ENCODE data around the gene NGLY1.

The NGLY1 gene

DNA sequence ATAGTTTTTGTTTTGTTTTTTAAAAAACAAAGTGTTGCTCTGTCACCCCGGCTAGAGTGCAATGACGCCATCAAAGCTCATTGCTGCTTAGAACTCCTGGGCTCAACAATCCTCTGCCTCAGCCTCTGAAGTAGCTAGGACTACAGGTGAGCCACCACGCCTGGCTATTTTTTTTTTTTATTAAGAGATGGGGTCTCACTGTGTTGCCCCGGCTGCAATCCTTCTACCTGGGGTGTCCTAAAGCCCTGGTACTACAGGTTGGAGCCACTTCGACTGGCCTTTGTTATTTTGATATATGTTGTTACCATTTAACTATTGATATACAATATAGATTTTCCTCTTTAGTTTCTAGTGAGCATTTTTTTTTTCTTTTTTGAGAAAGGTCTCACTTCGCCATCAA lies 2.6 kb downstream of the NGLY1 start:
- Histone ChIP-seq H3K4me2 (ENCODE audit: low read length) (no peak overlapping the region), H3K36me3 (ENCODE audit: control insufficient read depth in 1 of 2, insufficient read depth in 2 of 2, low read length in 2 of 2) (peaks cover 0 to 2% of the 10 kb centered on the region in 2 experiments), H3K23ac (ENCODE audit: low read length) (no peak overlapping the region), H3K4me3 (ENCODE audit: low read depth, low read length) (no peak overlapping the region), H2BK12ac (ENCODE audit: low read length) (no peak overlapping the region), H4K91ac (ENCODE audit: low read depth, low read length) (no peak overlapping the region), H4K12ac (ENCODE audit: low read depth, low read length) (no peak overlapping the region), H3K9me3 (ENCODE audit: insufficient read depth, low read depth, low read length) (no peaks in the 10 kb centered on the region), H4K8ac (ENCODE audit: low read depth, low read length) (no peak overlapping the region), H3K18ac (ENCODE audit: low read length) (no peak overlapping the region), H3K27me3 (ENCODE audit: insufficient read depth, low read length) (no peaks in the 10 kb centered on the region), H3K14ac (ENCODE audit: low read length) (no peak overlapping the region), H2AK5ac (ENCODE audit: low read length) (no peak overlapping the region), H2AFZ (ENCODE audit: insufficient read depth, low read length, poor library complexity) (no peak overlapping the region), H3K79me1 (ENCODE audit: low read length) (peaks cover 9% of the 10 kb centered on the region), H3K27ac (ENCODE audit: low read depth, low read length) (no peak overlapping the region), H3K79me2 (ENCODE audit: control insufficient read depth, insufficient read depth, low read length, poor library complexity) (peaks cover 6% of the 10 kb centered on the region), H3K4me1 (ENCODE audit: control insufficient read depth in 1 of 2, insufficient read depth in 2 of 2, low read length in 2 of 2) (peaks cover 2% of the 10 kb centered on the region in 2 experiments), H3K9ac (ENCODE audit: low read length) (no peak overlapping the region), H3K4ac (ENCODE audit: low read depth, low read length) (no peak overlapping the region), H2BK120ac (ENCODE audit: insufficient read depth, low read length, poor library complexity) (no peak overlapping the region), H2BK5ac (ENCODE audit: low read depth, low read length, poor library complexity) (no peak overlapping the region)
- WGBS (ENCODE audit: extremely low coverage, insufficient coverage, insufficient read length) = no CpG with 5 or more reads among the region's 6 CpGs
- DNase-seq = no peak

DNA sequence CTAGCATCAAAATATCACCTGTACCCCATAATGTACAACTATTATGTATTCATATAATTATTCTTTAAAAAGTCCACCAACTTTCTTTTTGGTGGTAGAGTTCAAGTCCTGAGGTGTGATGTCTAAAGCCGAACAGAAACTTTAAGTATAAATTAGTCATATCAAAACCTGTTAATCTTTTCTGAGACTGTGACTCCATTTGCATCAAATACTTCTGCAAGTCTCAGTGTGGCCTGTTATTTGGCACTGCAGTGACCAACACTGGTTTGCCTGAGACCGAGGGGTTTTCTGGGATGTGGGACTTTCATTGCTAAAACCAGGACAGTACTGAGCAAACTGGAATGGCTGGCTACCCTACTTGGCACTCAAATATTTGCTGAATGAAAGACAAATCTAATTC lies 7.3 kb downstream of the NGLY1 start:
- H3K4me2 ChIP-seq (ENCODE audit: low read length) = no peak overlapping the region
- H4K91ac ChIP-seq (ENCODE audit: low read depth, low read length) = no peak overlapping the region
- H3K9me3 ChIP-seq (ENCODE audit: insufficient read depth, low read depth, low read length) = no peaks in the 10 kb centered on the region
- peaks cover 0 to 6% of the 10 kb centered on the region in 2 experiments for H3K36me3 ChIP-seq (ENCODE audit: control insufficient read depth in 1 of 2, insufficient read depth in 2 of 2, low read length in 2 of 2)
- no peak overlapping the region for H3K23ac ChIP-seq (ENCODE audit: low read length)
- no peak overlapping the region for H3K4me3 ChIP-seq (ENCODE audit: low read depth, low read length)
- no peak overlapping the region for H3K27ac ChIP-seq (ENCODE audit: low read depth, low read length)
- no peak overlapping the region for H2BK12ac ChIP-seq (ENCODE audit: low read length)
- H3K79me2 ChIP-seq (ENCODE audit: control insufficient read depth, insufficient read depth, low read length, poor library complexity) = no peaks in the 10 kb centered on the region
- no peaks in the 10 kb centered on the region for H3K27me3 ChIP-seq (ENCODE audit: insufficient read depth, low read length)
- H2AK5ac ChIP-seq (ENCODE audit: low read length) = no peak overlapping the region
- no peak overlapping the region for H2BK120ac ChIP-seq (ENCODE audit: insufficient read depth, low read length, poor library complexity)
- H3K9ac ChIP-seq (ENCODE audit: low read length) = no peak overlapping the region
- no peak overlapping the region for H3K18ac ChIP-seq (ENCODE audit: low read length)
- H2AFZ ChIP-seq (ENCODE audit: insufficient read depth, low read length, poor library complexity) = no peak overlapping the region
- no peak overlapping the region for H2BK5ac ChIP-seq (ENCODE audit: low read depth, low read length, poor library complexity)
- no peak for DNase-seq
- H3K4me1 ChIP-seq (ENCODE audit: control insufficient read depth in 1 of 2, insufficient read depth in 2 of 2, low read length in 2 of 2) = peaks cover 8% of the 10 kb centered on the region in 2 experiments
- H3K79me1 ChIP-seq (ENCODE audit: low read length) = no peaks in the 10 kb centered on the region
- no CpG with 5 or more reads among the region's 2 CpGs for WGBS (ENCODE audit: extremely low coverage, insufficient coverage, insufficient read length)
- H4K8ac ChIP-seq (ENCODE audit: low read depth, low read length) = no peak overlapping the region
- H3K14ac ChIP-seq (ENCODE audit: low read length) = no peak overlapping the region
- no peak overlapping the region for H3K4ac ChIP-seq (ENCODE audit: low read depth, low read length)
- H4K12ac ChIP-seq (ENCODE audit: low read depth, low read length) = no peak overlapping the region

DNA sequence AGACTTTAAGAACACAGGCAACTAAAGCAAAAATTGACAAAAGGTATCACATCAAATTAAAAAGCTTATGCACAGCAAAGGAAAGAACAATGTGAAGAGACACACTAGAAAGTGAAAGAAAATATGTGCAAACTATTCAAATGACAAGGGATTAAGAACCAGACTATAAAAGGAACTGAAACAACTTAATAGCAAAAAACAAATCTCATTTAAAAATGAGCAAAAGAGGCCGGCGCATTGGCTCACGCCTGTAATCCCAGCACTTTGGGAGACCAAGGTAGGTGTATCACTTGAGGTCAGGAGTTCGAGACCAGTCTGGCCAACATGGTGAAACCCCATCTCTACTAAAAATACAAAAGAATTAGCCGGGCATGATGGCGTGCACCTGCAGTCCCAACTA lies 14.4 kb downstream of the NGLY1 start:
- H3K4me1 ChIP-seq (ENCODE audit: control insufficient read depth in 1 of 2, insufficient read depth in 2 of 2, low read length in 2 of 2) = no peaks in the 10 kb centered on the region
- no peak overlapping the region for H2BK120ac ChIP-seq (ENCODE audit: insufficient read depth, low read length, poor library complexity)
- H3K23ac ChIP-seq (ENCODE audit: low read length) = no peak overlapping the region
- H3K4ac ChIP-seq (ENCODE audit: low read depth, low read length) = no peak overlapping the region
- no peak overlapping the region for H3K4me2 ChIP-seq (ENCODE audit: low read length)
- no peak overlapping the region for H3K14ac ChIP-seq (ENCODE audit: low read length)
- no peak overlapping the region for H3K9ac ChIP-seq (ENCODE audit: low read length)
- no CpG with 5 or more reads among the region's 6 CpGs for WGBS (ENCODE audit: extremely low coverage, insufficient coverage, insufficient read length)
- no peak overlapping the region for H2AK5ac ChIP-seq (ENCODE audit: low read length)
- no peak overlapping the region for H4K8ac ChIP-seq (ENCODE audit: low read depth, low read length)
- no peak overlapping the region for H4K12ac ChIP-seq (ENCODE audit: low read depth, low read length)
- H2BK12ac ChIP-seq (ENCODE audit: low read length) = no peak overlapping the region
- H3K9me3 ChIP-seq (ENCODE audit: insufficient read depth, low read depth, low read length) = no peaks in the 10 kb centered on the region
- no peak overlapping the region for H4K91ac ChIP-seq (ENCODE audit: low read depth, low read length)
- DNase-seq = no peak
- peaks cover 2 to 5% of the 10 kb centered on the region in 2 experiments for H3K36me3 ChIP-seq (ENCODE audit: control insufficient read depth in 1 of 2, insufficient read depth in 2 of 2, low read length in 2 of 2)
- no peak overlapping the region for H3K4me3 ChIP-seq (ENCODE audit: low read depth, low read length)
- H2AFZ ChIP-seq (ENCODE audit: insufficient read depth, low read length, poor library complexity) = no peak overlapping the region
- H3K18ac ChIP-seq (ENCODE audit: low read length) = no peak overlapping the region
- H3K79me2 ChIP-seq (ENCODE audit: control insufficient read depth, insufficient read depth, low read length, poor library complexity) = no peaks in the 10 kb centered on the region
- H3K27ac ChIP-seq (ENCODE audit: low read depth, low read length) = no peak overlapping the region
- H3K27me3 ChIP-seq (ENCODE audit: insufficient read depth, low read length) = no peaks in the 10 kb centered on the region
- no peaks in the 10 kb centered on the region for H3K79me1 ChIP-seq (ENCODE audit: low read length)
- H2BK5ac ChIP-seq (ENCODE audit: low read depth, low read length, poor library complexity) = no peak overlapping the region

DNA sequence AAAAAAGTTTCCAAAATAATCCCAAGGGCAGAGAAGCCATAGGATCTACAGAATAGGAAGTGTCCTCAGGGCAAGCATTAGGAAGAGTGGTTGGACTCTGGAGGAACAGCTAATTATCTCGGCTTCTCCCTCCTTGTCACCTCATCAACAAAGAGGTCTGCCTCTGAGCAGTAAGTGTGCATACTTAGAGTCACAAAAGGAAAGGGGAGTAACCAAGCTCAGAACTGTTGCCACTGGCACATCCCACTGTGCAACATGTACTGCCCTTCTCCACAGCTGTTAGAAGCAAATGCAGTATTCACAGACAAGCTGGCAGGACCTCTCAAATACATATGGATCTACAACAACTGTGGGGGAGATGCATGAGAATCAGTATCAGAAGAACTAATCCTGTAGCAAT lies 31.5 kb downstream of the NGLY1 start:
- H3K4ac ChIP-seq (ENCODE audit: low read depth, low read length) = no peak overlapping the region
- H3K9me3 ChIP-seq (ENCODE audit: insufficient read depth, low read depth, low read length) = no peaks in the 10 kb centered on the region
- H3K18ac ChIP-seq (ENCODE audit: low read length) = no peak overlapping the region
- no peak overlapping the region for H4K91ac ChIP-seq (ENCODE audit: low read depth, low read length)
- H3K79me1 ChIP-seq (ENCODE audit: low read length) = no peaks in the 10 kb centered on the region
- no peaks in the 10 kb centered on the region for H3K4me1 ChIP-seq (ENCODE audit: control insufficient read depth in 1 of 2, insufficient read depth in 2 of 2, low read length in 2 of 2)
- no peak overlapping the region for H3K23ac ChIP-seq (ENCODE audit: low read length)
- no peak overlapping the region for H2BK5ac ChIP-seq (ENCODE audit: low read depth, low read length, poor library complexity)
- WGBS (ENCODE audit: extremely low coverage, insufficient coverage, insufficient read length) = no CpG with 5 or more reads among the region's 1 CpG
- no peaks in the 10 kb centered on the region for H3K79me2 ChIP-seq (ENCODE audit: control insufficient read depth, insufficient read depth, low read length, poor library complexity)
- DNase-seq = no peak
- no peak overlapping the region for H3K27ac ChIP-seq (ENCODE audit: low read depth, low read length)
- no peak overlapping the region for H2AK5ac ChIP-seq (ENCODE audit: low read length)
- no peak overlapping the region for H4K8ac ChIP-seq (ENCODE audit: low read depth, low read length)
- H3K36me3 ChIP-seq (ENCODE audit: control insufficient read depth in 1 of 2, insufficient read depth in 2 of 2, low read length in 2 of 2) = peaks cover 3 to 6% of the 10 kb centered on the region in 2 experiments
- H3K4me2 ChIP-seq (ENCODE audit: low read length) = no peak overlapping the region
- H2BK12ac ChIP-seq (ENCODE audit: low read length) = no peak overlapping the region
- no peak overlapping the region for H3K14ac ChIP-seq (ENCODE audit: low read length)
- no peak overlapping the region for H3K4me3 ChIP-seq (ENCODE audit: low read depth, low read length)
- H3K27me3 ChIP-seq (ENCODE audit: insufficient read depth, low read length) = no peaks in the 10 kb centered on the region
- H2AFZ ChIP-seq (ENCODE audit: insufficient read depth, low read length, poor library complexity) = no peak overlapping the region
- no peak overlapping the region for H4K12ac ChIP-seq (ENCODE audit: low read depth, low read length)
- H2BK120ac ChIP-seq (ENCODE audit: insufficient read depth, low read length, poor library complexity) = no peak overlapping the region
- H3K9ac ChIP-seq (ENCODE audit: low read length) = no peak overlapping the region
